ENCODE measurements around the gene CKAP2L. TPM values are rescaled to one million over a fixed set of nuclear protein-coding genes. Genes with fewer than 3 reads are reported as not detected.

The CKAP2L gene
- total and polyA plus RNA-seq, 9 of the 15 experiments (the other 6 are each of a cell fraction or from before 2014, with no cell fraction given), result 10.4 to 21.9 (median 14.2) TPM

DNA sequence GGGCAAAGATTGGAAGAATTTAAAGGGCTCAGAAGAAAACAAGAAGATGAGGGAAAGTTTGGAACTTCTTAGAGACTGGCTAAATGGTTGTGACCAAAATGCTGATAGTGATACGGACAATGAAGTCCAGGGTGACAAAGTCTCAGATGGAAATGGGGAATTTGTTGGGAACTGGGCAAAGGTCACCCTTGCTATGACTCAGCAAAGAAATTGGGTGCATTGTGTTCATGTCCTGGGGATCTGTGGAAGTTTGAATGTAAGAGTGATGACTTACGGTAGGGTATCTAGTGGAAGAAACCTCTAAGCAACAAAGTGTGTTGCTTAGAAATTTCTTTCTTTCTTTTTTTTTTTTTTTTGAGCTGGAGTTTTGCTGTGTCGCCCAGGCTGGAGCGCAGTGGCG, 25.9 kb upstream of the CKAP2L start (continued):
- TF ChIP-seq ZBTB40 (IDR thresholded peaks at IDR 0.05) (no peak), ZBTB40 (CRISPR knock-in tag; IDR thresholded peaks at IDR 0.05) (no peak), MAZ (CRISPR knock-in tag; conservative IDR thresholded peaks at IDR 0.05 in 1 of 2, IDR thresholded peaks at IDR 0.05 in 1 of 2) (no peak), ZBTB8A (IDR thresholded peaks at IDR 0.05; ENCODE audit: partially characterized antibody) (no peak), SETDB1 (IDR thresholded peaks at IDR 0.05; ENCODE audit: low read length) (no peak), ZNF274 (IDR thresholded peaks at IDR 0.05; ENCODE audit: borderline replicate concordance, low read depth, low read length) (no peak), BHLHE40 (IDR thresholded peaks at IDR 0.05; ENCODE audit: low read length) (no peak), POLR2A (conservative IDR thresholded peaks at IDR 0.05) (no peak), MAFF (IDR thresholded peaks at IDR 0.05; ENCODE audit: low read length) (peak; percentile 43; the same call in 1 of the 2 replicates), MAFG (tag; conservative IDR thresholded peaks at IDR 0.05) (peak; percentile 89), TRIM24 (IDR thresholded peaks at IDR 0.05) (peak; percentile 35 to 63; a peak in 3 of 4 replicates), ZNF354B (CRISPR knock-in tag; IDR thresholded peaks at IDR 0.05) (no peak)
- TF ChIP-seq, protein P1, sequence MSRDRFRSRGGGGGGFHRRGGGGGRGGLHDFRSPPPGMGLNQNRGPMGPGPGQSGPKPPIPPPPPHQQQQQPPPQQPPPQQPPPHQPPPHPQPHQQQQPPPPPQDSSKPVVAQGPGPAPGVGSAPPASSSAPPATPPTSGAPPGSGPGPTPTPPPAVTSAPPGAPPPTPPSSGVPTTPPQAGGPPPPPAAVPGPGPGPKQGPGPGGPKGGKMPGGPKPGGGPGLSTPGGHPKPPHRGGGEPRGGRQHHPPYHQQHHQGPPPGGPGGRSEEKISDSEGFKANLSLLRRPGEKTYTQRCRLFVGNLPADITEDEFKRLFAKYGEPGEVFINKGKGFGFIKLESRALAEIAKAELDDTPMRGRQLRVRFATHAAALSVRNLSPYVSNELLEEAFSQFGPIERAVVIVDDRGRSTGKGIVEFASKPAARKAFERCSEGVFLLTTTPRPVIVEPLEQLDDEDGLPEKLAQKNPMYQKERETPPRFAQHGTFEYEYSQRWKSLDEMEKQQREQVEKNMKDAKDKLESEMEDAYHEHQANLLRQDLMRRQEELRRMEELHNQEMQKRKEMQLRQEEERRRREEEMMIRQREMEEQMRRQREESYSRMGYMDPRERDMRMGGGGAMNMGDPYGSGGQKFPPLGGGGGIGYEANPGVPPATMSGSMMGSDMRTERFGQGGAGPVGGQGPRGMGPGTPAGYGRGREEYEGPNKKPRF (IDR thresholded peaks at IDR 0.05; ENCODE audit: low read depth, low read length), result no peak
